Mesenteric fat pad (tissue), 1 donor: ENCODE measurements around the gene AMOTL1. TPM values are rescaled to one million over a fixed set of nuclear protein-coding genes. Genes with fewer than 3 reads are reported as not detected.

ENCODE experiments used
- DNase-seq: peaks from one replicate; pipeline ENCODE4 v3.0.0-alpha.2; 2020; ENCODE audit warnings: low spot score
- total RNA-seq: library from RNA; stranded (reverse); fragmentation: NEBNext Ultra II Directional; extraction: Animal tissue kit (Norgen Biotek cat#: 25700); gene quantifications from one replicate; pipeline ENCODE4 v1.2.1, GENCODE V29; 2021
- donor health status: DM: yes; HTN: yes; CAD: no.

AMOTL1 gene
- total RNA-seq, 1 donor from 2014 or later, result 51.6 TPM

- DNase-seq, result no peak
These were observed 47.7 kb downstream of the AMOTL1 start for GRCh38 chr11:94815705-94816344.

GRCh38 chr11:94820480-94820879 lies 52.3 kb downstream of the AMOTL1 start:
- DNase-seq, result no peak

- DNase-seq, result no peak
These were observed 53.3 kb downstream of the AMOTL1 start for GRCh38 chr11:94821439-94821838.

GRCh38 chr11:94822080-94822479 lies 53.9 kb downstream of the AMOTL1 start:
- DNase-seq, result no peak

DNA sequence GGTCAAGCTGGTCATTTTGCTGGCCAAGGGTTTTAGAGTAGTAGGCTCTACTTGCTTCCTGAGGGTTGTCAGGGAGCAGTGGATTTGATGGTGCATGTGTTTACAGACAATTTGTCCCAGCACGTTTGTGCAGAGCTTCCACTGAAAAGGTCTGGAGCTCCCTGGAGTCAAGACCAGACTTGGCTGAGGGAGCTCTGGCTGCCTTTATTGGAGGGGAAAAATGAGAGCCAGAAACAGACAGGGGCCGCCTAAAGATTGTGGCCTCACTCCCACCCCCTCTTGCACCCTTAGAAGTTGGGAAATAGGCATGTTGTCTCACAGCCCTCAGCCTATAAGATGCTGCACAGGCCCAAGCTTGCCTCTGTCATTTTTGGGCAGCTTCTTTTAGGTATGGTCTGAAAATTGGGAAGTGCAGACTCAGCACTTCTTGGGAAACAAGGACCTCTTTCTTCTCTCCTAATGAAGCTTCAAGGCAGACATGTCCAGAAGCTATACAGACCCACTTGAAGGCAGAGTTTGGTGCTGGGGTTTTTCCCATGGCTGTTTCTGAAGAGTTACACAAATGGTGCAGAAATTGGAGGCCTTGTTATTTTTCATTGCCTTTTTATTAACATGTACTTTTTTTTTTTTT lies 55.1 kb downstream of the AMOTL1 start:
- no peak for DNase-seq

GRCh38 chr11:94825031-94825430 lies 56.9 kb downstream of the AMOTL1 start:
- no peak for DNase-seq

DNA sequence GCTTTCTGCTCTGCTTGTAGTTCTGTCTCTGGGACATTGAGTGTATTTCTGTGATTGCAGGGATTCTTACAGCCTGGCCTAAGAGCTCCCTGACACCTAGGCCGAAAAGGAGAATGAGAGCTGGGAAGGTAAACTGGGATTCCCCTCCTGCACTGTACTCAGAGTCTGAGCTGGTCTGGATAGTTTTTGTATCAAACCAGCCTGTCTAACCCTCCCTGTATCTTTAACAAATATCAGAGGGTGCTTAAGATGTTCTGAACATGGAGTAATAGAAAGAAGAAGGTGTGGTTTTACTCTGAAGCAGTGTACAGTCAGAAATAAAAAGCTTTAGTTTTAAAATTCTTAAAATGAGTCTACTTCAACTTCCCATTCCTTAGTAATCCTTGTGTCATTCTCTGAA lies 57.3 kb downstream of the AMOTL1 start:
- no peak for DNase-seq

DNA sequence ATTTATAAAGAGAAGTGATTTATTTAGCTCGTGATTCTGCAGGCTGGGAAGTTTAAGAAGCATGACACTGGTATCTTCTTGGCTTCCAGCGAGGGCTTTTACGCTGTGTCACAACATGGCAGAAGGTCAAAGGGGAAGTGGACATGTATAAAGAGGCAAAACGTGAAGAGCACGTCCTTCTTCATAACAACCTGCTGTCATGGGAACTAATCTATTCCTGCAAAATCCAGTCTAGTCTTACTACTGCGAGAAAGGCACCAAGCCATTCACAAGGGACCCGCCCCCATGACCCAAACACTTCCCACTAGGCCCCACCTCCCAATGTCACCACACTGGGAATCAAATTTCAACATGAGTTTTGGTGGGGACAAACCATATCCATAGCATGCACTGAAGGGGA lies 58.3 kb downstream of the AMOTL1 start:
- no peak for DNase-seq

DNA sequence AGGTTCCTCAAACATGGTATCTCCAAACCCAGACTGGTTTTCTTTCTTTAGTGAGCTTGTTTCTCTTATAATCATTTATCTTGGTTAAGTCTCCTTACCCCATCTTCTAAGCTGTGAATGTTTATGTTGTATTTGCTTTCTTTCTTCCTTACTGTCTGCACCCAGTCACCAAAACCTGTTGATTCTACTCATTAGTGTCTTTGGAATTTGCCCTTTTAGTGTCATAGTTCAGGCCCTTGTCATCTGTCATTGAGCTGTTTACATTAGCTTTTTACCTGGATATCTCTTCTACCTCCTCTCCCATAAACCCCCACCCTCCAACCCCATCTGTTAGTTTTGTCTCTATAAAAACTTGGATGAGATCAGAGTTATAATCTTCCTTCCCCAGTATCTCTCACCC lies 59.9 kb downstream of the AMOTL1 start:
- no peak for DNase-seq

- no peak for DNase-seq
These were observed 62.8 kb downstream of the AMOTL1 start for GRCh38 chr11:94830722-94831510.

DNA sequence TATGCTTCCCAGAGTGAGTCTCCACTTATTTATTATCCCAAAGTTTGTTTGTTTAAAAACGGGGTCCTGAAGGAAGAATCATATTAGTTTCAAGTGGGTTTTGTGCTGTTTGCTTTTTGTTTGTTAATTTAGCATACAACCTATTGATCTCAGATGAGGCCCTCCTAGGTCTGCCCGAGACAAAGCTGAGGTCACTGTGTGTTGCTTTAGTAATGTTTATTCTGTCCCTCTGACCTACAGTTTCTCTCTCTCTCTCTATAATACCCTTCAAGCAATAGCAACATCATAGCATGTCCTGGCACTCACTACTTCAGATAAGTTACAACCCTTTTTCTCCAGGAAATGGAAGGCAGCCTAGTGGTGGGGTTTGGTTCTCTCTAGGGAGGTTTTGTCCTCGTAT lies 63.4 kb downstream of the AMOTL1 start:
- no peak for DNase-seq

DNA sequence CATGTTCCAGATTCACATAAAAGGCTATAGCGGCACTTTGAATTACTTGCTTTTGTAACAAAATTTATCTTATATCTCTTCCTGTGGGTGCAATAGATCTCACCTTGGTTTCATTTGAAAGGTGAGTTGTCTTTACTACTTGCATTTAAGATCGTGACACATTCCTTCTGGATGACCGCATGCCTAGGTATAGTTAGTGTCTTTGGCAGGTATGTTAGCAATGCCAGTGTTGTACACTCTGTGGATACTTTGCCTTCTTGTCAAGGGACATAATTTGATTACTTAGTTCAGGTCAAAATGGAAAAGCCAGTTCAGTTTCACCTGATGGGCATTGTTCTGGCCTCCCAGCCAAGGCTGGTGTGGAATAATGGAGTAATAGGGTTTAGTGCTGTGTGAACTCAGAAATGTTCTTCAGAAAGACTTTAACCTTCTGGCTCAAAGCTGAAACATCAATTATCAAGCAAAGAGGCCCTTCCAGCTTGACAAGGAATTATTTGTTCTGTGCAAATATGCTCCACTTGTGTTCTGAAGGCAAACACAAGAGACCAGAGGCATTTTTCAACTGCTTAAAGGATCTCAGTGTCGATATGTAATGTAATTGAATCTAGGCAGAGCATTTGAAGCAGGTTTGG lies 64.6 kb downstream of the AMOTL1 start:
- no peak for DNase-seq

GRCh38 chr11:94834911-94835593 lies 66.9 kb downstream of the AMOTL1 start:
- no peak for DNase-seq

DNA sequence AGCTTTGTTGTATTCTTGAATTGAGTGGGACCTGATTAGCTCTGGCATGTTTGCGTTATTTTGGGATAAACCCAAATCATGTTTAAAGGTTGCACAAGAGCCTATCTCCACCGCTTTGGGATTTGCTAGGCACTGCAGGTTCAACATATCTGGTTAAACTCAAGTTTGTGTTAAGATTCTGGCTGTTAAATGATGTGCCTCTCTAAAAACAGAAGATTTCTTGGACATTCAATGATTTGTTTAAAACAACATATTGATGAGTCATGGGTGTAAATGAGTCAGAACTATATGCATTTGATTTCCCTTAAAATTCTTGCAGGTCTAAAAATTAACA lies 67.4 kb downstream of the AMOTL1 start:
- no peak for DNase-seq

DNA sequence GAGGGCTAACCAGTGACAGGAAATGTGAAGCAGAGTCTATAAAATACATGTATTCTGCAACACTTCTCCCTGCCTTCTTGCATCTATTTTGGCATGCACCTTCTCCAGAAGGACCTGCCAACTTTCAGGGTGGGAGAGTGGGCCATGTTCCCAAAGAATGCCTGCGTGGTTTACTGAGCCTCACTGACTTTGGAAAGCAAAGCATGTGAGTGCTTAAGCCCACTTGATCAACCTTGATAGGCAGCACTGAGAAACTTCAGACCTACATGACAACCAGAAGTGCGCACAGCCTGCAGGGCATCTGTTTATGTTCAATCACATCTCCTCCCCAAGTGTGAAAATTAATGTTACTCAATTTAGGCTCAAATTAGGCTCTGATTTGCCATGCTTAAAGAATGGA lies 69.2 kb downstream of the AMOTL1 start:
- no peak for DNase-seq

DNA sequence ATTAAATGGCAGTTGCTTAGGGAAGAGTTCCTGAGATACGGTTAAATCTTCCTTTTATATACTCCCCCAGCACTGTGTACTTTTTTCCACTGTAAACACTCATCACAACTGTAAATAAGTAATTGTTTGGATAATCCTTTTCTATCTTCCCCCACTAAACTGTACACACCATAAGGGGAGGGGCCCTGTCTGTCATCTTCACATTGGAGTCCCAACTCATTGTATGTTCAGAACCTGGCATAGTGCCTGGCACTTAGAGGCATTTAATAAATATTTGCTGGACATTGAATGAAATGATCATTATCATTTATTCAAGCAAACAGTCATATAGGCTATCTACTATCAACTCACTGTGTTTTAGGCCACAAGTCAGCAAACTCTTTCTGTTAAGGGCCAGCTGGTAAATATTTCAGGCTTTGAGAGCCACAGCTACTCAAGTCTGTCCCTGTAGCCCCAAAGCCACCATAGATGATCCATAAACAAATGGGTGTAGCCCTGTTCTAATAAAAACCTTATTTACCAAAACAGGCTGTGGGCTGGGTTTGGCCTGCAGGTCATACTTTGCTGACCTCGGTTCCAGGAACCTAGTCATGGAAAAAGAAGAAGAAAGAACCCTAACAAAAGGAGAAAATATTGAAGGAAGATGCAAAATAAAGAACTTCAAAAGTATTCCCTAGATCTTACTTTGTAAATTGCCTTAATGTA lies 70.0 kb downstream of the AMOTL1 start:
- no peak for DNase-seq

DNA sequence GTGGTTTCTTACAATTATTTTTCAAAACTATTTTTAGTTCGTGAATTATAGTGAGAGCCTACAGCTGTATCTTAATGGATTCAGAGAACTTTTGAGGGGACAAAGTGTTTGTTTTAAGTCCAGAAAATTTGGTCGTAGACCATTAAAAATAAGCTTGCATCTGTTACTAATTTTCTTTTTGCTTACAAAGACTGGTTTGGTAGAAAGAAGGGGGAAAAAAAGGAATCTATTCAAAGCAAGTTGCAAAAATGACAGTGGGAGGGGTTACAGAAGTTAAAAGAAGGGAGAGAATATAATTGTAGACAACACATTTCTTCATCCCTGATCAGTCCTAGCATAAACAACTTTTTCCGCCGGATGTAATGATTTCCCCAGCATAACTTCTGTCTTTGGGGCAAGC lies 72.1 kb downstream of the AMOTL1 start:
- DNase-seq, result no peak

- no peak for DNase-seq
These were observed 75.9 kb downstream of the AMOTL1 start for GRCh38 chr11:94844031-94844430.

GRCh38 chr11:94845622-94846021 lies 77.5 kb downstream of the AMOTL1 start:
- DNase-seq, result no peak

DNA sequence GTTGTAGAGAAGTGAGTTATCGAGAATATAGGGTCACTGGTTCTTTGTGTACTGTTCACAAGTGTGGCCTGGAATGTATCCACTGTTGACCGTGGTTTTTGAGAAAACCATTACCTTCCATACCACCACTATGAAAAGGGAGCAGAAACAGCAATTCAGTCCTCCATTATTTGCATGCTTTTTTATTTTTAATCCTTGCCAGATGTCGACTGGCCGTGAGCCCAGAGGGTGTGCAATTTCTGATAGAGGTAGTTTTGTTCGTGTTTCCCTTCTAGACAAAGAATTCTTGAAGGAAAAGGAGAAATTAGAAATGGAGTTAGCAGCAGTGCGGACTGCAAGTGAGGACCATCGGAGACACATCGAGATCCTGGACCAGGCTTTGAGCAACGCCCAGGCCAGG lies 81.7 kb downstream of the AMOTL1 start:
- DNase-seq, result no peak
